OCI-LY3 (cell line): ENCODE results near the gene BRSK2.

Experiments
- H2AFZ ChIP-seq: fragments of 200-600, 300-600 bp; shearing (Covaris generic); 2 replicates; pipeline ENCODE4 v1.6.0; 2014; ENCODE audit warnings: antibody characterized with exemption, low read depth, low read length
- H3K27ac ChIP-seq: fragments of 200-600, 300-600 bp; sonication (generic); 2 replicates; pipeline ENCODE4 v1.5.1; 2014; ENCODE audit warnings: mild to moderate bottlenecking, low read length, moderate library complexity, mixed read lengths
- H3K27me3 ChIP-seq: fragments of 200-600, 300-600 bp; sonication (generic); 2 replicates; pipeline ENCODE4 v1.6.1; 2014; ENCODE audit warnings: low read depth, low read length, mixed read lengths
- H3K36me3 ChIP-seq: fragments of 200-600, 300-600 bp; sonication (generic); replicated peaks from 2 replicates; pipeline ENCODE3; 2014; ENCODE audit warnings: low read depth, low read length, mixed read lengths
- H3K4me1 ChIP-seq: fragments of 300-600, 200-600 bp; sonication (generic); 2 replicates; pipeline ENCODE4 v1.6.1; 2014; ENCODE audit warnings: low read length, mixed read lengths
- H3K4me2 ChIP-seq: fragments of 200-600, 300-600 bp; sonication (generic); 2 replicates; pipeline ENCODE4 v1.6.1; 2014; ENCODE audit warnings: low read length, mixed read lengths
- H3K4me3 ChIP-seq: fragments of 300-600, 200-600 bp; sonication (generic); 2 replicates; pipeline ENCODE4 v1.5.1; 2014; ENCODE audit warnings: antibody characterized with exemption, mild to moderate bottlenecking, low read length, moderate library complexity
- H3K79me2 ChIP-seq: fragments of 300-600, 200-600 bp; shearing (Covaris generic); 2 replicates; pipeline ENCODE4 v1.6.1; 2014; ENCODE audit warnings: mild to moderate bottlenecking, low read length, mixed read lengths
- H3K9ac ChIP-seq: fragments of 300-600, 200-600 bp; shearing (Covaris generic); 2 replicates; pipeline ENCODE4 v1.6.0; 2014; ENCODE audit warnings: mild to moderate bottlenecking, low read length, moderate library complexity
- H3K9me3 ChIP-seq: fragments of 200-600, 300-600 bp; shearing (Covaris generic); 2 replicates; pipeline ENCODE4 v1.6.1; 2014; ENCODE audit warnings: low read length, mixed read lengths; ENCODE audit not compliant: insufficient read depth
- H4K20me1 ChIP-seq: fragments of 200-600, 300-600 bp; sonication (generic); 2 replicates; pipeline ENCODE4 v1.6.1; 2016; ENCODE audit warnings: low read length, mixed read lengths; ENCODE audit not compliant: insufficient read depth
- CTCF ChIP-seq: fragments of 200-600, 300-600 bp; sonication (generic); IDR thresholded peaks from 2 replicates; pipeline ENCODE4 v1.5.1; 2014; ENCODE audit warnings: antibody characterized with exemption, low read length, low read depth
- EZH2phosphoT487 ChIP-seq: fragments of 200-600 bp; shearing (Covaris generic); IDR thresholded peaks from 2 replicates; pipeline ENCODE4 v1.6.1; 2018; ENCODE audit warnings: antibody characterized with exemption, mixed run types, low read depth

Gene BRSK2

GRCh38 chr11:1491379-1491778, 101.6 kb downstream of the BRSK2 start:
- TF ChIP-seq EZH2phosphoT487 (no peak), CTCF (no peak)

GRCh38 chr11:1493650-1494244, 104.0 kb downstream of the BRSK2 start:
- Histone ChIP-seq H4K20me1 (peaks cover 57% of the 10 kb centered on the region), H3K4me2 (peak overlapping the region; percentile 31), H3K27ac (no peak overlapping the region), H3K9me3 (no peaks in the 10 kb centered on the region), H2AFZ (no peak overlapping the region), H3K79me2 (peaks cover 58% of the 10 kb centered on the region), H3K27me3 (no peaks in the 10 kb centered on the region), H3K4me1 (peaks cover 44% of the 10 kb centered on the region), H3K4me3 (no peak overlapping the region), H3K36me3 (peaks cover 4% of the 10 kb centered on the region), H3K9ac (no peak overlapping the region)
- TF ChIP-seq EZH2phosphoT487 = no peak
- TF ChIP-seq CTCF = no peak

More at GRCh38 chr11:1491379-1491778, 101.6 kb downstream of the BRSK2 start:
- Histone ChIP-seq H3K36me3 (no peaks in the 10 kb centered on the region), H3K4me1 (peaks cover 22% of the 10 kb centered on the region), H3K27ac (no peak overlapping the region), H3K27me3 (no peaks in the 10 kb centered on the region), H3K9me3 (no peaks in the 10 kb centered on the region), H2AFZ (no peak overlapping the region), H4K20me1 (peaks cover 51% of the 10 kb centered on the region), H3K4me2 (no peak overlapping the region), H3K9ac (no peak overlapping the region), H3K79me2 (peaks cover 39% of the 10 kb centered on the region), H3K4me3 (no peak overlapping the region)

GRCh38 chr11:1494650-1495049, 104.9 kb downstream of the BRSK2 start:
- Histone ChIP-seq H3K36me3 (peaks cover 4% of the 10 kb centered on the region), H3K9ac (no peak overlapping the region), H3K4me3 (no peak overlapping the region), H3K4me2 (no peak overlapping the region), H3K9me3 (no peaks in the 10 kb centered on the region), H4K20me1 (peaks cover 58% of the 10 kb centered on the region), H3K4me1 (peaks cover 44% of the 10 kb centered on the region), H3K27ac (no peak overlapping the region), H3K27me3 (no peaks in the 10 kb centered on the region), H3K79me2 (peaks cover 67% of the 10 kb centered on the region), H2AFZ (no peak overlapping the region)
- TF ChIP-seq EZH2phosphoT487 (no peak), CTCF (no peak)

GRCh38 chr11:1496091-1496760, 106.5 kb downstream of the BRSK2 start:
- H3K27ac ChIP-seq = no peak overlapping the region
- H3K36me3 ChIP-seq = peaks cover 10% of the 10 kb centered on the region
- peaks cover 62% of the 10 kb centered on the region for H3K79me2 ChIP-seq
- no peak for TF ChIP-seq CTCF
- no peak for TF ChIP-seq EZH2phosphoT487
- no peak overlapping the region for H2AFZ ChIP-seq
- no peak overlapping the region for H3K4me3 ChIP-seq
- H3K4me2 ChIP-seq = peak overlapping the region; percentile 65; the same call in 1 of the 2 replicates
- H3K9me3 ChIP-seq = no peaks in the 10 kb centered on the region
- no peak overlapping the region for H3K9ac ChIP-seq
- H4K20me1 ChIP-seq = peaks cover 63% of the 10 kb centered on the region
- no peaks in the 10 kb centered on the region for H3K27me3 ChIP-seq
- peaks cover 44% of the 10 kb centered on the region for H3K4me1 ChIP-seq
